ENCODE results near the gene GRID1.

DNA sequence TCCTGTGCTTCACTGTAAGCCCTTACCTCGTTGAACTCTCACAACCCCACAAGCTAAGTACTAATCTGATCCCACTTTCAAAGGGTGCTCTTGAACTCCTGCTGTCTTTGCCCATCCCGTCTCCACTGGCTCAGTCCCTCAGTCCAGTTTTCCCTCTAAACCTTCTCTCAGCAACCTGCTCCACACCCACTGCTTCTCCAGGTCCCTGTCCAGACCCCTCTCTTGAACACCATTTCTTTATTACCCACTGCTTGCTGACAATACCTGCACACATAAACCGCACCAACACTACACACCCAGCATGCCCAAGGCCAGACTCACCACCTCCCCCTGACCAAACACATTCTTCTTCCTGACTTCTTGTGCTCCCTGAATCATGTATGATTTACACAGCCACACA is 343.3 kb downstream of the GRID1 start:
- TF ChIP-seq YY1 (IDR thresholded peaks at IDR 0.05; ENCODE audit: insufficient read depth, insufficient read length), result no peak
- TF ChIP-seq ZNF274 (IDR thresholded peaks at IDR 0.05; ENCODE audit: low read depth, low read length), result no peak
